GM19351 (cell line): ENCODE results near the gene UTP11.
"Not testable (repeated sequence)": the region's sequence is repeated elsewhere in the genome, so short reads cannot be mapped to it uniquely, and the experiment has no call there.

Source experiments
- ATAC-seq: cut with Tn5 transposase; IDR thresholded peaks from one replicate; pipeline ENCODE4 v1.9.1; 2021; ENCODE audit warnings: mild to moderate bottlenecking, moderate library complexity; ENCODE audit not compliant: unreplicated experiment

The UTP11 gene, protein sequence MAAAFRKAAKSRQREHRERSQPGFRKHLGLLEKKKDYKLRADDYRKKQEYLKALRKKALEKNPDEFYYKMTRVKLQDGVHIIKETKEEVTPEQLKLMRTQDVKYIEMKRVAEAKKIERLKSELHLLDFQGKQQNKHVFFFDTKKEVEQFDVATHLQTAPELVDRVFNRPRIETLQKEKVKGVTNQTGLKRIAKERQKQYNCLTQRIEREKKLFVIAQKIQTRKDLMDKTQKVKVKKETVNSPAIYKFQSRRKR

DNA sequence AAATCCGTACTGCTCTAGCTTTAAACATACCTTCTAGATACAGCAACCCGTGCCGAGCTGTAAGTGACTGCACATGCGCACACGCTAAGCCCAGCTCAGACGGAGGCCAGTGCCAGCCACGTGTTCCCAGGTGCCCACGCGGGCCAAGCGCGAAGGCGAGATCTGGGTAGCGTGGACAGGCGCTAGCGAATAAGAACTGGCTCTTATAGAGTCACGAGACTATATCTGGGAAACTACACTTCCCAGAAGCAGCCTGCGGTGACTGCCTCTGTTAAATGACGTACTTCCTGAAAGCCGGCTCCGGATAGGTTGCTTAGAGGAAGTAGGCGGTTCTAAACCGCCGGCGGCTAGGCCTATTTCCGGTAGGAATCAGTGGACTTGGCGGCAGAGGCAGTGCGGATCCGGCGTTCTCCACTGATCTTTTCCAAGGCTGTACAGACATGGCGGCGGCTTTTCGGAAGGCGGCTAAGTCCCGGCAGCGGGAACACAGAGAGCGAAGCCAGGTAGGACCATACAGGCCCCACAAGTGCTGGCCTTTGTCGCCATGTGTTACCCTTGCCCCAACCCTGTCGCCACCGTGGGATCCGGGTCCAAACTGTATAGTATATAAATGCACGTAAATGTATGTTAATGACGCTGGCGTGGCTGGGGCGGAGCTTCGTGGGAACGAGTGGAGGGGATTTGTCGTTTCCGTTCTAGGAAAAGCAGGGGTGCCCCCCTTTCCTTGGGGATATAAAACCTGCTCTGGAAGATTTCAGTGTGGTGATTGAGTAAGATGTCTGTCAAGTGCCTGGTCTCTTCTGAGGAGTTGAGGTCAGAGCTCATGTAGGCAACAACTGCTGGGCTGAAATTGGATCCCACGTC is at the start of gene UTP11:
TSS of gene UTP11 (plus strand) at position 372 of the 864 bp plus-strand sequence. CDS start at position 441, 69 bp downstream.
- ATAC-seq: peak; percentile 94

DNA sequence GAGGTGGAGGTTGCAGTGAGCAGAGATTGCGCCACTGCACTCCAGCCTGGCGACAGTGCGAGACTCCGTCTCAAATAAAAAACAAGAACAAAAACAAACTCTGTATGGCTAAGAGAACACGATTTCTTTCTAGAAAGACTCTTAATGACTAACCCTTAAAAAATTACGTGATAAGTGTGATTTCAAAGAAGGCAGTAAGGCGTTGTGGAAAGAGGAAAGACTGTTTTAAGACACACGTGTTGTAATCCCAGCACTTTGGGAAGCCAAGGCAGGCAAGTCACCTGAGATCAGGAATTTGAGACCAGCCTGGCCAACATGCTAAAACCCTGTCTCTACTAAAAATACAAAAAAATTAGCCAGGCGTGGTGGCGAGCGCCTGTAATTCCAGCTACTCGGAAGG is 48.4 kb upstream of the UTP11 start:
- ATAC-seq: not testable (repeated sequence)

DNA sequence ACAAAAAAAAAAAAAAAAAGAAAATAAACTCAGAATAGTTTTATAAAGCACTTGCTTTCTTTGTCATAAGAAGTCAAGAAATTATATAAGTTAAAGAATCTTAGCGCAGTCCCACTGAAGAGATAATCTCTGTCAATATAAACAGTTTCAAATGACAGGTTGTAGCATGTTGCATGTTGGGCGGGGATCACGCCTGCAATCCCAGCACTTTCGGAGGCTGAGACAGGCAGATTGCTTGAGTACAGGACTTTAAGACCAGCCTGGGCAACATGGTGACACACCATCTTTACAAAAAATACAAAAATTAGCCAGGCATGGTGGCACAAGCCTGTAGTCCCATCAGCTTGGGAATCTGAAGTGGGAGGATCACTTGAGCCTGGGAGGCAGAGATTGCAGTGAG is 47.2 kb upstream of the UTP11 start:
- ATAC-seq: no peak

DNA sequence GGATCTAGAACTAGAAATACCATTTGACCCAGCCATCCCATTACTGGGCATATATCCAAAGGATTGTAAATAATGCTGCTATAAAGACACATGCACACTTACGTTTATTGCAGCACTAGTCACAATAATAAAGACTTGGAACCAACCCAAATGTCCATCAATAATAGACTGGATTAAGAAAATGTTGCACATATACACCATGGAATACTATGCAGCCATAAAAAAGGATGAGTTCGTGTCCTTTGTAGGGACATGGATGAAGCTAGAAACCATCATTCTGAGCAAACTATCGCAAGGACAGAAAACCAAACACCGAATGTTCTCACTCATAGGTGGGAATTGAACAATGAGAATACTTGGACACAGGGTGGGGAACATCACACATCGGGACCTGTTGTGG is 38.9 kb upstream of the UTP11 start:
- ATAC-seq: not testable (repeated sequence)

DNA sequence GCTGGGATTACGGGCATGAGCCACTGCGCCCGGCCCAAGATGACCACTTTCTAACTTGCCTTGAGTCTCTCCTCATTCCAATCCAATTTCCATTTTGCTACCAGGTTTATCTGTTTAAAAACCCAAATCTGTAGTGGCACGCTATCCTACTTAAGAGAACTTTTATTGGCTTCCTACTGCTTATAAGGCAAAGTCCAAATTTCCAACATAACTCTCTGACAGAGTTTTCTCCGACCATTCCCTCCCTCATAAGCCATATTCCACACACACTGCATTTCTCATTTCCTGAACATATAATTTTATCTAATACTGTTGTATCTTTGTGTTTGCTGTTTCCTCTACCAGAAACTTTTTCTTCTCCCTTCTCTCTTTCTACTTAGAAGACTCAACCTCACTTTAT is 38.0 kb upstream of the UTP11 start:
- ATAC-seq: no peak

DNA sequence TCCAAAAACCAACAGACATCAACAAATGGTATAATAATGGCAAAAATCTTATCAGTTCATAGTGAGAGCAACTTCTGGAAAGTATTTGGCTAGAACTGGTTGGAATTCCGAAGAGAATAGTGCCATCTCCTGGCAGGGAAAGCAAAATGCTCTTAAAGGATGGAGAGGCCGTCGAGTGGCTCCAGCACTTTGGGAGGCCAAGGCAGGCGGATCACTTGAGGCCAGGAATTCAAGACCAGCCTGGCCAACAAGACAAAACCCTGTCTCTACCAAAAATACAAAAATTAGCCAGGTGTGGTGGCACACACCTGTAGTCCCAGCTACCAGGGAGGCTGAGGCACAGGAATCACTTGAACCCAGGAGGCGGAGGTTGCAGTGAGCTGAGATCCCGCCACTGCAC is 37.5 kb upstream of the UTP11 start:
- not testable (repeated sequence) for ATAC-seq

DNA sequence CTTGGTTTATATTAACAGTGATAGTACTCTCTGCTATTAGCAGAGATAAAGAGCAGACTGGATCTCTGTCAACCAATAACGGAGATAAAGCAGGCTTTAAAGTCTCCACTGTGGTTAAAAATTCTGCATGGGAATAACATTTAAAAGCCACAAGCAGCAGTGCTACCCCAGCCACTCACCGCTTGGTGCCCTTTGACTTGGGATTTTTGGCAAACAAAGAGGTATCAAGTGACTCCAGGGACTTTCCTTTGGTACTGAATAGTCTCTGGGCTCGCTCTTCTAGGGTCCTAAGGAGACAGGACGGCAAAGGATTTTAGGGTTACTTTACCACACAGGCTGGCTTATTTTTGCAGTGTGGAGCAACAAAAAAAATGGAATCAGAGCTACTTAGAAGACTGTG is 34.0 kb upstream of the UTP11 start:
- no peak for ATAC-seq

DNA sequence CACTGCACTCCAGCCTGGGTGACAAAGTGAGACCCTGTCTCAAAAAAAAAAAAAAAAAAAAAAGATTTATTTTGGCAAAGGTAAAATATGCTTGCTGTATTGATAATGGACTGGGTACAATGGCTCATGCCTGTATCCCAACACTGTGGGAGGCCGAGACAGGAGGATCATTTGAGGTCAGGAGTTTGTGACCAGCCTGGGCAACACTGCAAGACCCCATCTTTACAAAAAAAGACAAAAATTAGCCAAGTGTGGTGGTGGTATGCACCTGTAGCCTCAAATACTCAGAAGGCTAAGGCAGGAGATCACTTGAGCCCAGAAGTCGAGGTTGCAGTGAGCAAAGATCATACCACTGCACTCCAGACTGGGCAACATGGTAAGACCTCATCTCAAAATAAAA is 29.0 kb upstream of the UTP11 start:
- no peak for ATAC-seq

DNA sequence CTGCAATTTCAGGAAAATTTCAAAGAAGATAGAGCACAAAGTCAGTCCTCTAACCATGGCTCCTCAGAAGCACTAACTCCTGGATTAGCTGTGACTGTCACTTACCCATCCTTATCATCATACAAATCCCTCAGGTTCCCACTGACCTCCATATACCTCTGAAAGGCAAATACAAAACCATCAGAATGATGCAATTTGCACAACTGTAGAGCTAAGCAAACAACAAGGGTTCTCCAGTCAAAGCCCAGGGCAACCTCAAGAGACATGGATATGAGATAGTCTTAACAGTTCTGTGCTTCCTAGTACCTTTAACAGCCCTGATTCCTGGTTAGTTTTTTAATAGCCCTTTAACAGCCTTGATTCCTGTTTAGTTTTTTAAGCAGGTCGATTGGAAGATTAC is 24.9 kb upstream of the UTP11 start:
- no peak for ATAC-seq

DNA sequence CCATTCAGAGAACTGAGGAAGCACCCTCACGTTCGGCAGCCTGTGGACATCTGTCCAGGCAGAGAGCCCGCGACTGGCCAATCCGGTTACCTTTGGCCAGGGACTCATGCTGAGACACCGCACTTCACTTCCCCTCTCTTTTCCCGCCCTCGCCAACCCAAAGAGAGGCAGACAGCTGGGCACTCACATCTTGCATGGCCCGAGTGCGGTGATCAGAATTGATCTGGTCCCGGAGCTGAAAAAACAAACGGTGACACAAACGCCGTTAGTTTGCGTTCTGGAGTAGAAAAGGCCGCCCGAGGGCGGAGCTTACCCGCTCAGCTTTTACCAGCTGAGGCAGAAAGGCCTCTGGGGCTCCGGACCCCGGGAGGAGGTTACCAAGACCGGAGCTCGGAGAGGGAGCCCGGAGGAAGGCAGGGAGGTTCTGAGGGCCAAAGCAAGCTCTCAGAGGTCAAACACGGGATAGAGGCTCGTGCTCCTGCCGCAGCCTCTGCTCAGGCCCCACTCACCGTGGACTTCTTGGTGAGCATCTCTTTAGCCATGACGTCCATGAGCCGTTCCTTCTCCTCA is 23.1 kb upstream of the UTP11 start:
- peak; percentile 33 for ATAC-seq

DNA sequence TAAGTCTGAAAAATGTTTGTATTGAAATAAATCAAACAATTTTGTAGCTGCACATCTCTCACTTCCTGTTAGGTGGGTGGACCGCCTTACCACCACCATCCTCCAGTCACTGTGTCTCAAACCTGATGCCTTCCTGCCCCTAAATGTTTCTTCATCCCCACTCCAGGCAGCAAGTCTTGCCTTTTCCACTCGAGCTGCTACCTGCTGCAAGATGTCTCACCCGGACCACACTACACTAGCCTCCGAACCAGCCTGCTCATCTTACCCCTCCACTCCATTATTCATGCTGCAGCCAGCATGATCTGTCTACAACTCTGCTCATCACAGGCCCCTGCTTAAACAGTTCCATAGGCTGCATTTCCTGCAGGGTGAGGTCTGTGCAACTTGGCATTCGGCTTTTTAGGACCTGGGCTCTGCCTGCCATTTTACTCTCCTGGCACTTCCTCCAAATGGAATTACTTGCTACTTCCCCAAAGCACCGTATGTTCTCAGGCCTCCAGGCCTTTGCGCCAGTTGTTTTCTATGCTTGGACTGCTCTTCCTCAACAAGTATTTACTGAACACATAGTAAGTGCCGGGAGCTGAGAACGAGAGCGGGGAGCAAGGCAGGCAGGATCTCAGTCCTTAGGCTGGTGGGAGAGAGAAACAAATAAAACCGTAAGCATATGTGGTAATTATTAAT is 17.5 kb upstream of the UTP11 start:
- no peak for ATAC-seq

DNA sequence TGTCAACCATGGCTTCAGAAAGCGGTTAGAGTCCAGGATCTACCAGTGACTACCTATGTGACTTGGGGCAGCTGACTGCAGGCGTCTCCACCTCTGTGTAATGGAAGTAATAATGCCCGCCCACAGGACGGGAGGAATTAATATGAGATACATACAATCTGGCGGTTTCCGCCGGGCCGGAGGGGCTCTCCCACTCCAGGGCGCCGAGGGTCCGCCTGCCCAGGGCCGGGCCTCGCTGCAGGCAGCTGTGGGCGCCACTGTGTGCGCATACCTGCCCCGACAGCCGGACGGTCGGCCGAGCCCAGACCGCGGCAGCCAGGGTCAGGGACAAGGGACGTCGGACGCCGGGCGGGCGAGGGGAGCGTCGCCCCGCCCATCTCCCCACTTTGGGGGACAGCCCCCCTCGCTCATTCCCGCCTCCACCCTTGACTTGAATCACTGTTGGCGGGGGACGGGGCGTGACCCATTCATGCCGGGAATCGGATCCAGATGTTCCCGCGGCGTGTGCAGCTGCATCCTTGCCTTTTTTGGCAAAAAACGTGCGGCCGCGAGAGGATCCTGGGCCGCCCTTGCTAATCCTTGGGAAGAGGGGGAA is 16.7 kb upstream of the UTP11 start:
- no peak for ATAC-seq

DNA sequence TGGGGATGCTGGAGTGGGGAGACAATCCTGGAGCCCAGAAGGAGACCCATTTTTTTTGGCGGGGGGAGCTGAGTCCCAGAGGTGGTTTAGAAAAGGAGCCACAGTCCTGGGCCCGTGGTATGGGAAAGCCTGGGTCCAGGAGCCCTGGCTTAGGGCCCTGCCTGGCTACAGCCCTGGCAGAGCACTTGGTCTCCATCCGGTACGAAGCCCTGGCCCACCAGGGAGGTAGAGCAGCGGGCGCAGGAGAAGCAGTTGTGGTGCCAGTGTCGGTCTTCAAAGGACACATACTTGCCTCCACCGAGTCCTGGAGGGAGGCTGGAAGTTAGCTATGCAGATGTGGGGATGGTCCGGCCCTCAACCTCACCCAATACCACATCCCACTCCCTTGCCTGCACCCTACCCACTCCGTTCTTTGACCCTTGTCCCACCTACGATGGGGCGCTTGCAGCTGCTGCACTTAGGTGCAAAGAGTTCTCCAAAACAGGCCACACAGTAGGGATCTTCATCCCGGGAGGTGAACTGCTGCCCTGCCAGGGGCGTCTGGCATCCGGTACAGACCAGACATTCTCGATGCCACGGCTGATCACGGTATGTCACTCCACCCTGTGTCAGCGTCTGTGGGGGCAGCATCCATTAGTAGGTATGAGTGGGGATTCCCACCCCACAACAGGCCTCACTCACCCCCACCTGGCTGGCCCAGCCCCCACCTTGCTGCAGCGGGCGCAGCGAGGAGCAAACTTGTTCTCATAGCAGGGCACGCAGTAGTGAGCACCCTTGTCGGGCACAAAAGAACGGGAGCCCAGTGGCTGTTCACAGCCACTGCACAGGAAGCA is 15.1 kb upstream of the UTP11 start:
- ATAC-seq: no peak

DNA sequence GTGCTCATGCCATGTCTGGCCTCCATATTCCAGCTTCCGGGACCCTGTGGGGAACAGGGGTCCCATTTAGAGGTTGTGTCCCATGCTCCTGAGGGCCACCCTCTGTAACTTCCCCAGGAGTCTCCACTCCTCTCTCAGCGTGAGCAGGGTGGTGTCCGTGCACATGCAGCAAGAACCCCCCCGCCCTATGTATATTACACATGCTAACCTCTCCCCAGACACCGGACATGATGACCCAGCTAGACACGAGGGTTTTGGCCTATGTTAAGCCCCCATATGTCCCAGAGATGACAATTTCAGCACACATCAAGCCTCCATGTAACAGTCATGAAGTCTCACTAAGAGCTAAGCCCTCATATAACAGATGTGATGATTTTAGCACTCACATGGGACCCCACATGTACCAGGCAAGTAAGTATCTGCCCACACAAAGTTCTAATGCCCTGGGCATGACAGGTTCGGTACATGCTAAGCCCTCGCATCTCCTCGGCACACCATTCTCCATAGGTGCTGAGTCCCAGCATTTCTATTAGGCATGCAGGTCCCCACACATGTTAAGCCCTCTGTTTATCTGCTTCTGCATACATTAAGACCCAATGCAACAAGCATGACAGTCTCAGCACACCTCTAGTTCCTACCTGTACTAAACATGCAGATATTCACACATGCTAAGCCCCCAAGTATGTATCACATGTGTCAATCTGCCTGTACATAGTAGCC is 14.3 kb upstream of the UTP11 start:
- no peak for ATAC-seq

DNA sequence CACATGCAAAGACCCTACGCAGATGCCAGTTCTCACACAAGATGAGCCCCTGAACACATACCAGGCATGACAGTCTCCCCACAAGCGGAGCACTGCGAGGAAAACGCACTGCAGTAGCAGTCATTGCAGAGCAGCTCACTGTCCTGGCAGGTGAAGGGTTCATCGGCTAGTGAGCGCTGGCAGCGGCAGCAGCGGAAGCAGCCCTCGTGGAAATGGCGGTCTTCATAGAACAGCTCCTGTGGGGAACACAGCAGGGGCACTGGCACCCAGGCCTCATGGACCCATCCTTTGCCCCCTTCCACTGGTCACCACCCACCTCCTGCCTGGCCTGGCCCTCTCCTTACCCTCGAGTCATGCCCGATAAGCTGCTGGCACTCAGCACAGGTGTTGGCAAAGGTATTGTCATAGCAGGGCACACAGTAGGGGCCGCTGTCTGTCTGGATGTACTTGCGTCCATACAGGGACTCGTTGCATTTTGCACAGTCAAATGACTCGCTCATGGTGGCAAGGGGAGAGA is 13.6 kb upstream of the UTP11 start:
- no peak for ATAC-seq

DNA sequence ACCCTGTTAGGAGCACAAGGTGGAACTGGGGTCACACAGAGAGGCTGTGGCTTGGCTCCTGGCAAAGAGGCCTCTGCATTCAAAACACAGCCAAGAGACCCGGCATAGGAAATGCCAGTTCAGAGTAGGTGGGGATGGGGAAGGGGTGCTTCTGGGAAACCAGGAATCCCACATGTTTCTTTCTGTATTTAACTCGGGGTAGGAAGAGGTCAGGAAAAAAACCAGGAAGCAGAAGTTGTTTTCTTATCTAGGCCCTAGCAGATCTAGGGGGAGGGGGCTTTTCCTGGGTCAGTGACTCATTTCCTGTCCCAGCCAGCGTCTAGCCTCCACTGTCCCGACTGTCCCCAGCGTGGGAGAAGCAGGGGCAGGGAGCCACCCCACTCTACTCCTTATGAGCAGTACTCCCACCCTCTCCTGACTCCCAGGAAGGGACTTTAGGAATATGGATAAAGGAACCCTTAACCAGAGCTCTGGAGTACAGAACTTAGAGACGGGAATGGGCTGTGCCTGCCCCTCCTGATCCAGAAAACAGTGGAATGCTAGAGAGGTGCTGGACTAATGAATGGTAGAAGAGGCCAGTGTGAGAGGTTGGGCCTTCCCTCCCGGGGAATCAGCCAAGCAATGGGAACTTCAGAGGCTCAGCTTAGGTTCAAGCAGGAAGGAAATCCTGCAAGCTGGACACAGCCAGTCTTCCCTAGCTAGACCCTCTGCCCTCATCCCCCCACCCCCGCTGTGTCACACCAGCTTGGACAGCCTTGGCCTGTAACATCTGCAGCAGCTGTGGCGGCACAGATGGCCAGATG is 12.9 kb upstream of the UTP11 start:
- no peak for ATAC-seq

DNA sequence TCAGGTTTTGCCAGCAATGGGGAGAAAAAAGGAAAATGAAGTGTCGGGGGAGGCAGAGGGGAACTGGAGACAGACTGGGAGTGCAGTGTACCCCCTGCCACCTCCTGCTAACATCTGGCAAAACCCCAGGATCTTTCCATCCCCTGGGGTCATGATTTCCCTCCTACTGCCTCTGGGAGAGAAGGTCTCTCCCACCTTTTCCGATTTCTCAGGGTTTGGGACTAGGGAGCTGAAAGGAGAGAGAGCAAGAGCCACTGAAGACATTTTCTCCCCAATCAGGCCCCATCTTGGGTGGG is 12.4 kb upstream of the UTP11 start:
- ATAC-seq: no peak

DNA sequence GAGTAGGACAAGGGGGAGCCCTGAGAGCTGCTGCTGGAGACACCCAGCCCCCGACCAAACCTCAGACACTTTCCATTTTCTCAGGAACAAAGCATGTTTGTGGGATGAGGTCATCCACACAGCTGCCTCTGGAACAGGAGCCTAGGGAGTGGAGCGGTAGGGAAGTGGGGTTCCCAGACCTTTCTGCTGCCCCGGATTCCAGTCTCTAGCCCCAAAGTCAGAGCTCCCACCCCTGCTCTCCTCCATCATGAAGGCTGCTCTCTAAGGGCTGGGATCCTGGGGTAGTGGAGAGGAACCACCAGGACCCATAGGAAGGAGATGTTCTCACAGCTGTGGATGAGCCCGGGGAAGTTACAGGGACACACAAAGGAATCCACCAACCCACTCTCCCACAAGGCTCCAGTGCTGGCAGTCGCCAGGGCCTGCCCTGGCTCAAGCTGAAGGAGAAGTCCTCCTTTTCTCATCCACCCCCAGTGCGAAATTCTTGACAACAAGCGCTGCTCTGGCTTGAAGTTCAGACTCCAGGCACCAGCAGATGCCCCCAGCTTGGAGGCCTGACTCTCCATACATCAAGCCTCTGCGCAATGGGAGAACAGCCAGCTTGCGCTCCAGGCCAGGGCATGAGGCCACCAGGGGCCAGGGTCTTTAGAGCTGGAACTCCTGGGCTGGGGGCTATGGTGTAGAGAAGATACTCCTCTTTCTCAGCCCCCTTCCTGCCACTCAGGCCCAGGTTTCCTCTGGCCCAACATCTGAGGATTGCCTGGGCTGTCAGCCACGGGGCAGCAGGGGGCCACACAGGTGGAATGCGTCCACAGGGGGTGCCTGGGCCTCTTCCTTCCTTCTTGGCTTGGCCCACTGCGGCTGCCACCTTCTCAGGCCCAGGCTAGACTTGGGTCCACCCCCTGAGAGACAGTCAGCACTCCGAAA is 11.7 kb upstream of the UTP11 start:
- ATAC-seq: no peak
